CD4-positive, alpha-beta T cell treated with Interleukin-4 for 4 hours (primary cell): ENCODE measurements around the gene SLITRK3.
A peak's percentile ranks its signal among the peaks of the same experiment; 100 is the strongest.

ENCODE experiments used
- DNase-seq: peaks from one replicate; pipeline ENCODE4 v3.0.0-alpha.2; 2020

Gene SLITRK3

DNA sequence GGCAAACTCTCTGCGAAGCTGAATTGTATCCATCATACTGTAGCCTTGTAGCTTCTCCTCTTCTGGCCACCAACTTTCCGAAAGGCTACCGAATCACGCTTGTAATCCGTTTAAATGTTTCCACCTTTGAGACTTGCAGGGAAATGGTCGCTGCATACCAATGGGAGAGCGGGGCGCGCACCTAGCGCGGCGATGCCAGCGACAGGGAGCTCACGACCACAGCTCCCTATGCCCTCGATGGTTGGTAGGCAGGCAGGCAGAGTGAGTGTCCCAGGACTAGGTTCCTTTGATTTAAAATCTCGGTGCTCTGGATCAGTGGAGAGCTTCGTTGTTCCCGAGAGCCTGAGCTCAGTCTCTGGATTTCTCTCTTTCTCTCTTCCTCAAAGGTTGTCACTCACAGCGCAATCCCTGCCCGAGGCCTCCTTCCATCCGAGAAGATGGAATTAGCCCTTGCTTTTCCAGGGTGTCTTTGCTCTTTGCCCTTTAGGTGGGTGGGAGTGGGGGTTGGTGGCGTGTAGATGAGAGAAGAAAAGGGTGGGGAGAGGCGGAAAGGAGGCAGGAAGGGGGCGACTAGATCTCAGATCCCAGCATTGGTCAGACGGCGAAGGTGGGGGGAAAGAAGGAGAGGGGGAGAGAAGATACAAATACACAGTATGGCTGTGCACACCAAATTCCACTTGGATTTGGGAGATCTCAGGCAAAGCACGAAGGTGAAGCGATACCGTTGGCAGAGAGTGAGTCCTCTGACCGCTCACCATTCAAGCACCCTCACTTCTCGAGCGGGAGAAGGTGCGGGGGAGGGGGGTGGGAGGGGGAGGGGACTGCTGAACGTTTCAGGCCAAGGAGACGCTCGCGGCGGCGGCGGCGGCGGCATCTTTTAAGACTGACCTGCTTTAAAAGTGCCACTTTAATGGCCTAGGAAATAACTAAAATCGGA, at the start of gene SLITRK3:
SLITRK3 (minus strand) TSS at position 745 of the 937 bp plus-strand sequence. CDS start 5,554 bp downstream, outside the sequence.
- DNase-seq, result no peak

- DNase-seq, result no peak
These were observed 47.4 kb upstream of the SLITRK3 start for GRCh38 chr3:165243597-165243996.

DNA sequence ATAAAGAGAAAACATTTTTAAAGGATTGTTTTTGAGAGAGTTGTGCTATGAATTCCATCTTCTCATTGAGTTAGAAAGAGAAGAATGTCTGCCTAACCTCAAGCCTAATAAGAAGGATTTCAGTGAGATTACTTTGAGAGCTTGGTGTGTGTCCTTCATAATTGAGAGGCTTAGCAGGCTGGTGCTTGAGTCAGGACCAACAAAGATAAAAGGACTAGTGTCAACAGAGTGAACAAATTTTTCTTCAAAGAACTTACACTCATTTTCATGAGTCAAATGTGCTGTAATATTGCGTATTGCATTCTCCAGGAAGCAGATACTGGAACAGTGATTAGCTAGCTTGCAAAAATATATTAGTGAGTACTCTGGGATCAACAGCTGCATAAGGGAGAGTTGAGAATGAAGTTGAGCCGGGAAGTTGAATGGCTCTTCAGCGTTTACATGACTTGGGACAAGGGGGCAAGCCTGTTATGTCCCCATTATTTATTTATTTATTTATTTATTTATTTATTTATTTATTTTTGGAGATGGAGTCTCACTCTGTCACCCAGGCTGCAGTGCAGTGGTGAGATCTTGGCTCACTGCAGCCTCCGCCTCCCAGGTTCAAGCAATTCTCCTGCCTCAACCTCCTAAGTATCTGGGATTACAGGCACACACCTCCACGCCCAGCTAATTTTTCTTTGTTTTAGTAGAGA, 37.5 kb upstream of the SLITRK3 start:
- no peak for DNase-seq

DNA sequence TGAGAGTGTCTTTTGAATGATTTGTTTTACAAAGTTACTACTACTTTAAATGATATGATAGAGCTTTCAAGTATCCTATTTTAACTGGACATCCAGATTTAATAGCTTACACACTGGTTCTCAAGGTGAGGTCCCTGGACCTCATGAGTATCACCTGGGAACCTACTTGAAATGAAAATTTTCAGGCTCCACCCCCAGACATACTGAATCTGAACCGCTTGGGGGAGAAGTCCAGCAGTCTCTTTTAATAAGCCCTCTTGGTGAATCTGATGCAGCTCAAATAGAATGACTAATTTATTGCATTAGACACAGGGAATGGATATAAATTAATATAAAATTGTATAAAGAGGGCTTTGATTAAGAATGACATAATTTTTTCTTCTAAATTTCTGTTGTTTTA, 29.4 kb upstream of the SLITRK3 start:
- no peak for DNase-seq

DNA sequence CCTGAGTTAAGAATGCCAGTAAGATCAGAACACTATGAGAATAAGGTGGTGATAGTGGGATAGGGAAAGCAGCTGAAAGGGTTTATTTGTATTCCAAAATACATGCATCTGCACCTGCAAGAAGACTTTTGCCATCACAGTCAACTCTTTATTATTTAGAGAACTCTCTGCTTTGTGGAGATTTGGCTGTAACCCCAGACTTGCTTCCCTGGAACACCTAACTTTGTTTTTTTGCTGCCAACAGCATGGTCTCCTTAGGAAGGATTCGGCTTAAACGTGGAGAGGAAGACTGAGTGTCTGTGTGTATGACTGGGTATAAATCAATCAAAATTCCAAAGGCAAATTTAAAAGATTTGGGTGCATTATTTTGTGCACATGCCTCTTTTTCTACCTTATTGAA, 21.6 kb upstream of the SLITRK3 start:
- DNase-seq, result no peak

DNA sequence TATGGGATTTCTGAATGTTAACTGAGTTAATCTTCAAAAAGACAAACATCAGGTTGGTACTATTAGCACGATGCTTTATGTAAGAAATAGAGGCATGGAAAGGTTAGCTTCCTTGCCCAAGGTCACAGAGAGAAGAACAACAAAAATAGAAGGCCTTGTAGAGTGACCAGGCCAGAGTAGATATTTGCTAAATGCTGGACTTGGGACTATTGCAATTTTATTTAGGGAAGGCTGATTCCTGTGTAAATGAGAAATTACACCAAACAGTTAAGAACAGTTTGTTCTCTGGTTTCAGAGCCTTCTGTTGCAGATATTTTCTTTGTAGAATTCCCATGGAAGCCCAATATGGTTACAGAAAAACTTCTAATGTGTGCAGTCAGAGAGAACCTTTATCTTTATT, 16.4 kb upstream of the SLITRK3 start:
- DNase-seq, result no peak

DNA sequence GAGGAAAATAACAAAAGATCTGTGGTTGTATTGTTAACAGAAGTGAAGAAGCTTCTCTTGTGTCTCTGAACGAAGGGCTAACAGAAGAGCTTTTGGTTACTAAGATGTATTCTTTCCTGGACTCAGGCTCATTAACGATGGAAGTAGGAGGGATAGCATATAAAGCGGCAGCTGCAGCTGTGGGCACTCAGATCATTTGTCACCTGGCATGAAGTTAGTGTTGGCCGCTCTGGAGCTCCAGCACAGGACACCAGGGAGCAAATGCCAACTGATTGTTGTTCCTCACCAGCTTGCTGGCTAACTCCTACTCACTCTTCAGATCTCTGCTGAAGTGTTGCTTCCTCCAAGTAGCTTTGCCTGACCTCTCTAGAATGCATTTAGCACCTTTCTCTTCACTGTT, 15.5 kb upstream of the SLITRK3 start:
- DNase-seq, result no peak

- DNase-seq, result no peak
These were observed 14.5 kb upstream of the SLITRK3 start for GRCh38 chr3:165210727-165211126.

GRCh38 chr3:165210132-165210531, 13.9 kb upstream of the SLITRK3 start:
- DNase-seq, result no peak

DNA sequence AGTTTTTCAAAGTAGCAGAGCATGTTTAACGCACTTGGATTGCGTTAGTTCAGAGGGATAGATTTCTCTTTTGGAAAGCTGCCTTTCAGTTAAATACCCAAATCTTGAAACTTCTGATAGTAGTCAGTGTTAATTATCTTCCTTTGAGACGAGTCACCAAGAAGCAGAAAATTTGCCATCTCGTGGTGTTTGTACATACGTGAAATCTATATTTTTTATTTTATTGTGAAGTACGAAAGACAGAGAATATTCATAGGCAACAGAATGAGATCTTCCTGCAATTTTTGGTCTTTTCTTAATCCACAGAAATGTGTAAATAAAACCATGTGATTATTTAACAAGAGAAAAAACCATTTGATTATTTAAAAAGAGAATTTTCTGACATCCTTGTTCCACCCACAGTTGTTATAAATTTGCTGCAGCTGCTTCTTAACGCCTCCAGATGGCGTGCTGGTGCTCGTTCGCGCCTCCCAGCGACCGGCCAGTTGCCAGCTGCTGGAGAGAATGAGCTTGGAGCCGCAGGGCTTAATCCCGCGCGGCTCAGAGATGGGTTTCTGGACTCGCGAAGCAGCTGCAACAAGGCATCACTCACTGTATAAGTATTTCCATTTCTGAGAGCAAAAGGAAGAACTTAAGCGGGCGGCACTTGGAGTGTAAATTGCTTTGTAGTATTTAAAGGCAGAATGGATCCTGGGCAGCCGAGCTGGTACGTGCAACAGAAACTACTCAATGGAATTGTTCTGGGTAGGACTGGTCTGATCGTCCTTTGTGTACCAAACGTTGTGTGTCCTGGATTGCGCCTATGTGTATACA, 10.5 kb upstream of the SLITRK3 start:
- peak; percentile 3 for DNase-seq

- DNase-seq, result no peak
These were observed 8.3 kb upstream of the SLITRK3 start for GRCh38 chr3:165204445-165204844.

DNA sequence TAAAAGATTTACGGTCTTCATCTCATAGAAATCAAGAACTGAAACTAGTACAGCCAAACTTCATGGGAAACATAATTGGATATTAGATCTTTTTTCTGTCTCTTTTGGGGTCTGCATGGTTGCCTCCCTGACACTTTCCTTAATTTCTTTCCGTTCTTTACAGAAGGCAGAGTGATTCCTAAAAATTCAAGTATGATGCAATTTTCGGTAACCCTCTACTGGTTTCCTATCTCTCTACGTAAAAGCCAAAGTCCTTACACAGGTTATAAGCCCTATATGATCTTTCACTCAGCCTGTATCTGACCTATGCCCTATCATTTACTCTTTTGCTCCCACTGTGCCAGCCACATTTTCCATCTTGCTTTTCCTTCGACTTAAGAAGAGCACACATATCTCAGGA, 6.8 kb upstream of the SLITRK3 start:
- no peak for DNase-seq

GRCh38 chr3:165201964-165202363, 5.8 kb upstream of the SLITRK3 start:
- no peak for DNase-seq

- no peak for DNase-seq
These were observed 1.3 kb upstream of the SLITRK3 start for GRCh38 chr3:165197481-165197800.

GRCh38 chr3:165196577-165197480, 645 bp upstream of the SLITRK3 start:
- DNase-seq, result no peak

GRCh38 chr3:165195241-165195639, 944 bp downstream of the SLITRK3 start:
- DNase-seq, result no peak

GRCh38 chr3:165194511-165195240, 1.5 kb downstream of the SLITRK3 start:
- no peak for DNase-seq

- no peak for DNase-seq
These were observed 2.6 kb downstream of the SLITRK3 start for GRCh38 chr3:165193366-165194254.

GRCh38 chr3:165192610-165193192, 3.5 kb downstream of the SLITRK3 start:
- DNase-seq, result no peak

- no peak for DNase-seq
These were observed 4.7 kb downstream of the SLITRK3 start for GRCh38 chr3:165191491-165191890.
